Jurkat, Clone E6-1 (cell line): Measurements from ENCODE around the gene COBL.

Experiments
- DNase-seq: peaks from one replicate; pipeline ENCODE4 v3.0.0-alpha.2; 2011; ENCODE audit warnings: low read depth, low spot score
- H3K4me3 ChIP-seq: 2 replicates; pipeline ENCODE4 v1.5.1; 2011; ENCODE audit warnings: mild to moderate bottlenecking, low read length, control low read depth, moderate library complexity

The COBL gene

DNA sequence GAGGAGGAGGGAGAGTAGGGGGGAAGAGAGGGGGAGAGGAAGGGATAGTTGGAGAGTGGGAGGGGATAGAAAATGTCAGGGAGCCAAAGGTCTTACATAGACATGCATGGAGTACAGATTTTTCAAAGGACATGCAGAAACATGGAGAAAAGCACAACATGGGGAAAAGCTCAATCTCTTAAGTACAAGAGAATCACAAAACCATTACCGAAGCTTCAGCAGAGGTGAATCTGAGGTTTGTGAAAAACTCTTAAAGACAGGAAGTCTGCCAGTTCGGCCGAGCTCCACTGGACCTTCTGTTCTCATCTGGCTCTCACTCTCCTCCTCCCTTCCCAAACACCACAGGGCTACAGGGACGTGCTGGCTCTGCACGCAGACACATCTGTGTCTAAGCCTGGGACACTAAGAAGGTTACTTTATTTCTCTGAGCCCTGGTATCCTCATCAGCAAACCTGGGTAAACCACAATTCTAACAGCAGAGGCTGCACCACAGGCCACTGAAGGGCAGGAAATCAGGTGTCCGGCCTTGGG is 133.9 kb downstream of the COBL start:
- DNase-seq: no peak
- no peak overlapping the region for H3K4me3 ChIP-seq

- DNase-seq: no peak
- H3K4me3 ChIP-seq: no peak overlapping the region
Measured at GRCh38 chr7:51180092-51180491, 136.5 kb downstream of the COBL start.

DNA sequence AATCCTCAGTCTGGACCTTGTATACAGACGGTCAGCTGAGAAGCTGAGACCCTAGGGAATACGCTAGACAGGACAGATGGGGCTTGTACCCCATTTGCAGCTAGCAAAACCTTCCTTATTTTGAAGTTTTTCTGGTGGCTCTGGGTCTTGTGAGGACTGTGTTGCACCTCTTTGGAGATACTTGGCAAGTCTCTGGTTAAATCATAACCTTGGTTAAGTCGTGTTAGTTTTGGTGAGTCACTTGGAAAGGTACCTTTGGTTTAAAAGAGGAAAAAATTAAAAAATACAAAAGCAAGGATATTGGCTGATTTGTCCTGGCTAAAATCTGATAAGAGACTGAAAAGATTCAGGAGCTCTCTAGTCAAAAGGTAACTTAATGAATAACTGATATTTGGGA is 140.6 kb downstream of the COBL start:
- DNase-seq: no peak
- H3K4me3 ChIP-seq: no peak overlapping the region

- no peak for DNase-seq
- no peak overlapping the region for H3K4me3 ChIP-seq
Measured at GRCh38 chr7:51175316-51175991, 141.2 kb downstream of the COBL start.

- DNase-seq: no peak
- H3K4me3 ChIP-seq: no peak overlapping the region
Measured at GRCh38 chr7:51165337-51165736, 151.3 kb downstream of the COBL start.

DNA sequence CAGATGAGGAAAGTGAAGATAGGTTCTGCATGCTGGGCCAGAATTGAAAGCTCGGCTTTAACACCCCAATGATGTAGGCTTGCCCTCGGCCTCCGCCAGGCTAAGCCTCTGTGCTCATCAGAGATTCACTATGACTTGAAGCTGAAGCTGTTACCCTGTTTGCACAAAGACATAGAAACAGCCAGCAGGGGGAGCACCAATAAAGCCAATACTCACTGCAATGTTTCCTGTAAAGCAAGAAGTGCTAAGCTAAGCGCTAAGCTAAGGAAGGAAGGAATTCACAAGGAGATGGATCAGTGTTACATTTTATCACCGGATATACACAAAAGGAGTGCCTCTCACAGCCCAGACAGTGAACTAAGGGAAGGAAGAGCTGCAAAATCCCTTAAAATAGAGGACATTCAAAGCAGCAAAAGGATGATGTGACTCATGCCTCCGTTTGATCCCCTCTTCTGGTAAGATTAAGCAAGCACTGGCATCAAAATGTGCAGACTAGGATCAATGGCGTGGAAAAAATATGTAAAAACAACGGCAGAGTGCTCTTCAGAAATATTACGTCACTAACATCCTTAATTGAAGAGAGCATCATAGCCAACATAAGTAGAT is 153.8 kb downstream of the COBL start:
- H3K4me3 ChIP-seq: no peak overlapping the region
- peak; percentile 86 for DNase-seq

DNA sequence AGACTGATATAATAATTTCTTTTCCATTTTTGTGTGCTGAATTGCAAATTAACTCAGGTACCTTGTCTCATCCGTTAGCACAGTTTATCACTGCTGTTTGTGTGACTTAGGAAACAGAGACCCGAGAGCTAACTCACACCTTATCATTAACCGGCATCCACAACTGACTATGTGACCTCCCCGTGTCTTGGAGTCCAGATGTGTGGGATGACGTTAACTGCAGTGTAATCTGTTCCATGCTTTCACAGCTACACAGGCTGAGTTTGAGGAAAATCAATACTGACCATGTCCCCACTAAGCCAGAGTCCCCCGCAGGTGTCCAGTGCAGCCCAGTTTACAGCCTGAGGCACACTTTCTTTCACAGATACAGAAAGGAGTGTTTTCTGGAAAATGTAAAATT is 154.7 kb downstream of the COBL start:
- no peak for DNase-seq
- H3K4me3 ChIP-seq: no peak overlapping the region

DNA sequence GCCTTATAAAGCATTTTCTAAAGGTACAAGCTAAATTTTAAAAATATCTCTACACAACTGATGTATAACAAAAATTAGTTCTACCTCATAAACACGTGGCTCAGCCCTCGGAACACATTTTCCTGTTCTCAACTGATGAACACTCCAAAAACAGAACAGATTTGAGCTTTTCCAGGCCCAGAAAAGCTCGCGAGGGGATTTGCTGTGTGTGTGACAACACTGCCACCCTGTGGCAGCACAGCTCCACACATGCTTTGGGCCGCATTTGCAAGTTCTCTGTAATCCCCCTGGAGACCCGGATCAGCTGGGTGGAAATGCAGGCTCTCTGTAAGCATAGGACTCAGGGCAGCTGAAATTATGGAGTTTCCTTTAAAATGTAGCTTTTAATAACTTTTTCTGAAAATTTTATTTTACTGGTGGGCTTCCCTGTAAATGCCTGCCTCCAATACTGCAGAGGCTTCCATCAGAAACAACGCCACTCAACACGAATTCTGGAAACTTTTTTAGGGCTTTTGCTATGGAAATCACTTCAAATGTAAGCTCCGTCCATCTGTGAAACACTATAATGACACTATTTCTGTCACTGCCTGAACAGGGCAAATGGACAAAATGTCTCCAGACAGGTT is 155.5 kb downstream of the COBL start:
- DNase-seq: peak; percentile 77
- H3K4me3 ChIP-seq: no peak overlapping the region

GRCh38 chr7:51160411-51160810 is 156.2 kb downstream of the COBL start:
- no peak for DNase-seq
- no peak overlapping the region for H3K4me3 ChIP-seq

DNA sequence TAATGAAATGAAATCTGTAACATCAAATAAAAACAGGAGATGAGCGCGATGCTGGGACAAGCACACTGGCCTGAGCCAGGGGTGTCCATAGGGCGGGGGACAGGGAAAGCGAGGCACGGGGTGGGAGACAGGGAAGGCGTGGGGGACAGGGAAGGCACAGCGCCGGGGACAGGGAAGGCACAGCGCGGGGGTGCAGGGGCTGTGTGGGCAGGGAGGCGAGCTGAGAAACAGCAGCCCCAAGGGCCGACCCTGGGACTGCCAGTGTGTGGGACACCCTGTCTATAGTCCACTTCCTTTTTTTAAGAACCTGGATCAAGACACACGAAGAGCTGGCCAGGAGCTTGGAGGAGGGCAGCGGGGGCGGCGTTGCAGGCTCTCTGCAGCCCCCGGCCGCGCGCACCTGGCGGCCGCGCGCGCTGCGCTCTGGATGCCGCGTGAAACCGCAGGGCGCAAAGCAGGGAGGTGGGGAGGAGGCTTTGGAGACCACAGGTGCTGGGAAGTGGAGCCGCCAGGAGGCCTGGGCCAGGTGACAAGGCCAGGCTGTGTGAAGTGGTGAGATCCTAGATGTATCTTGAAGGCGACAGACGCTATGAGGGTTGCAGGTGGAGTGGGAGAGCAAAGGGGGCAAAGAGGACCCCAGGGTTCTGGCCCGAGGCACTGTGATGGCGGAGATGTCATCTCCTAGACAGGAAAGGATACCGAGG is 157.7 kb downstream of the COBL start:
- peak overlapping the region; percentile 32 for H3K4me3 ChIP-seq
- peak; percentile 81 for DNase-seq

DNA sequence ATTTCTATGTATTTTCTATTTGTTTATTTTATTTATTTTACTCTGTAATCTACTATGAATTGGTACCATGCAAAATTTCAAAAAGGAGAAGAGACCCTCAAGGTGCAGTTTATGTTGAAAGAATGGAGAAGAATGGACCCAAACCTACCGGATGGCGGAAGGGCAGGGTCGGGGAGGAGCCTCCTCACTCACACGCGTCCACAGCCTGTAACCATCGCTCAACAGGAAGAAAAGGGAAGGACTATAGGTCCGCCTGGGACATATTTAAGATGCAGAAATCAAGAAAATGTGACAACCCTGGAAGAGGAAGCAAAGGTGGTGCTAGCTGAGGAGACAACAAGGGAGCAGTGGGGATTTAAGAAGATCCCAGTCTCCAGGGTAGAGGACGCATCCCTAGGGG is 158.4 kb downstream of the COBL start:
- H3K4me3 ChIP-seq: peak overlapping the region; percentile 32
- no peak for DNase-seq

GRCh38 chr7:51154201-51154600 is 162.4 kb downstream of the COBL start:
- no peak overlapping the region for H3K4me3 ChIP-seq
- DNase-seq: no peak

- no peak overlapping the region for H3K4me3 ChIP-seq
- no peak for DNase-seq
Measured at GRCh38 chr7:51152706-51153200, 163.9 kb downstream of the COBL start.

- DNase-seq: no peak
Measured at GRCh38 chr7:51151455-51151854, 165.2 kb downstream of the COBL start.

DNA sequence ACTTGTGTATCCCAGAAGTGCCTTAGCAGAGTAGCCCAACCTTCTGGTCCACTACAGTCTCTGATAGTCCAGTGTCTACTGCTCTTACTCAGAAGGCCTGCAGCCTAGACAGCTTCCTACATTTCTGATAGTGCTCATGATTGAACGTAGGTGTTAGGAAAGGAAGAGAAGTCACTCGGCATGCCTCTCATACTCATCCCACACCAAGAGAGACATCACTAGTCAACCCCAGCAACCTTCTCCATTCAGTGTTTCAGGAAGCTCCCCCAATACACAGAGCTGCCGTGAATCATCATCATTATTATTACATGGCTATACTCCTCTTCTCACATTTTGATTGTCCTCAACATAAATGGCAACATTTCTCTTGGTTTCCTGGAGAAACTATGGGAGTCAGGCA is 166.4 kb downstream of the COBL start:
- no peak overlapping the region for H3K4me3 ChIP-seq
- DNase-seq: no peak

More at GRCh38 chr7:51151455-51151854, 165.2 kb downstream of the COBL start:
- H3K4me3 ChIP-seq: no peak overlapping the region

GRCh38 chr7:51148216-51148615 is 168.4 kb downstream of the COBL start:
- no peak for DNase-seq
- H3K4me3 ChIP-seq: no peak overlapping the region

- DNase-seq: no peak
- H3K4me3 ChIP-seq: no peak overlapping the region
Measured at GRCh38 chr7:51146816-51147586, 169.6 kb downstream of the COBL start.

- no peak for DNase-seq
- no peak overlapping the region for H3K4me3 ChIP-seq
Measured at GRCh38 chr7:51144178-51144577, 172.4 kb downstream of the COBL start.
